ENCODE data around the gene CDH9.
"Not testable (repeated sequence)": the region's sequence is repeated elsewhere in the genome, so short reads cannot be mapped to it uniquely, and the experiment has no call there.

Gene CDH9

DNA sequence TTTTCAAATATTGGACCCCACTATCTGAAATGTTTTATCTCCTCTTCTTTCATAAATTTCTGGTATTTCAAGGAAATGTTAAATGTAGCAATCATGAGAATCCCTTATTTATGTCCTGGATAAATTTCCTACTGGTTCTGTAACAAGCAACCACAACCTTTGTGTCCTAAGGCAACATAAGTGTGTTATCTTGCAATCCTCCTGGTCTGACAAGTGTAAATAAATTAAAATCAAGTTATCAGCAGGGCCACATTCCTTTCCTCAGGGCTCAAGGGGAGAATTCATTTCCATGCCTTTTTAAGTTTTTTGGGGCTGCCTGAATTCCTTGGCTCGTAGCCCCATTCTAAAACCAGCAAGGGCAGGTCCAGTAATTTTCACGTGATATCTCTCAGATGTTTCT lies 83.2 kb downstream of the CDH9 start:
- DNase-seq (ENCODE audit: low read depth in 2 of 2), result no peak

DNA sequence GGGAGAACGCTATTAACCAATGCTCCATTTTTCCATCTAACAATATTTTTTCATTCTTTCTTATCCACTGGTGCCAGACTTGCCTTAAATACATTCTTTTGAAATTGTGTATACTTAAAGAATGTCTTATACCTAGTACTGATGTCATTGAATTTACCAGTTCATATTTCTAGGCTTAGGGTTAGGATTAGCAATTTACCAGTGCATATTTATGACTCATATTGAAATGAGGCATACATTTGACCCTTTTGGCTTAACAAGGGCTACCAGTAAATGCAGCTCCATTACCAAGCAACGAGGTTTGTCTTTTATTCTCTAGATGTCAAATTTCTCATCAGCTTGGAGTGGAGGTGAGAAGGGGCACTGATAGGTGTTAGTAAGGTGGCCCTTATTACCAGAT lies 89.5 kb downstream of the CDH9 start:
- DNase-seq (ENCODE audit: low read depth in 2 of 2), result no peak

DNA sequence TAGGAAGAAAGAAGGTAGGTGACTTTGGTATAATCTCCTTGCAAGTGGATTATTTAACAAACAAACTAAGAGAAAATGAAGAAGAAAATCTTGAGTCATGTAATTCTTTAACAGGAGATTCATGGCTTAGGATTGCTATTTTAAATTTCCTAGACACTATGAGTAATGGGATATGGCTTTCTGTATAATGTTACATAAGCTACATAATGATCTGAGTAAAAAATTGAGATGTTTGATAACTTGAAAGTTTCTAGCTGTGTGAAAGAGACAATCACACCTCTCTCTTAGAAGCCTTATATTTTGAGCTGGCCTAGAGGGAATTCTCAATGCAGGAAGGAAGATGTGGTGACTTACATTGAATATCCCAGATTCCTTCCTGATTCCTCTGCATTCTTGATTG lies 92.5 kb downstream of the CDH9 start:
- DNase-seq (ENCODE audit: low read depth in 2 of 2), result no peak

DNA sequence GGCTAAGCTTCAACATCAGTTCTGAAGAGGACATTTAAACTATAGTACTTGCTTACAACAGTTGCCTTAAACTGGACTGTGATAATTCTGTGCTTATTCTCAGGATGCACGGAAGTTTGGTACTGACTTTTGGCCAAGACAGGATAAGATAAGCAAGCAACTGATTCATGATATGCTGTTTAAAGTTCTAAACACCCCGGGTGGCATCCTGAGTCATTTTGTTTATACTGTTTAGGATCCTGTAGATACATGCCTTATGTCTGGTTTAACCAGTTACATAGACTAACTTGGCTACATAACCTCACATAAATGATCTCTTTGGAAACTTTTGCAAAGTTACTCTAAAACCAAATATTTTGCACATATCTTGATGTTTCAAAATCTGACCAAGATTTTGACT lies 95.9 kb downstream of the CDH9 start:
- DNase-seq (ENCODE audit: low read depth in 2 of 2), result no peak

DNA sequence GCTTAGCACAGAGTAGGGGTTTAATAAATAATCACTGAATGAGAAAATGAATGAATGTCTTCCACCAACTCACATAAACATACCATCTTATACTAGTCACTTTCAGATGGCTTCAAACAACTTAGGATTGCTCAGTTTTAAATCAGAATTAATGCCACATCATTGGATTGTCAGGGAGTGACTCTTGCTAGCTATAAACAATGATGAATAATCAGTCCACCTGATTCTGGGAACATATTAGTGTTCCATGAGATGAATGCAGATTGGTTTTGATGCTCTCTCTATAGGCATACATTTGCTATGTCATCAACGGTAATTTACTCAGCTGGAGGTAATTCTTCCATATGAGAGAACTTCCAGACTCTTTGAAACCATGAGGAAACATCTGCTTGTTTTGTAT lies 97.4 kb downstream of the CDH9 start:
- no peak for DNase-seq (ENCODE audit: low read depth in 2 of 2)

DNA sequence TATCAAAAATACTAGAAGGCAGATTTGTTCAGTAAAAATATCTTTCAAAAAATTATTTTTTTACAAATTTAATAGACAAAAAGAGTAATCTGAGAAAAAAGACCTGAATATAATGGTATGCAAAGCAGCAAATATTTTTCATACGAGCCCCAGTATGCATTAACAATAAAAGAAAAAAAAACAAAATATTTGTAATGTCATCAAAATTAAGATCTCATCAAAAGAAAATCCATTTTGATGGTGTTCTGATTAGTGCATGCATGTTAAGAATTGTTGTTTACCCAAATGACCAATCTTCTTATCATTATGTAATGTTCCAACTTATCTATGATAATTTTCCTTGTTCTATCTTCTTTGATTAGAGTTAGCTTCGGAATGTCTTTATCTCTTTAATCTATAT lies 106.1 kb downstream of the CDH9 start:
- no peak for DNase-seq (ENCODE audit: low read depth in 2 of 2)

DNA sequence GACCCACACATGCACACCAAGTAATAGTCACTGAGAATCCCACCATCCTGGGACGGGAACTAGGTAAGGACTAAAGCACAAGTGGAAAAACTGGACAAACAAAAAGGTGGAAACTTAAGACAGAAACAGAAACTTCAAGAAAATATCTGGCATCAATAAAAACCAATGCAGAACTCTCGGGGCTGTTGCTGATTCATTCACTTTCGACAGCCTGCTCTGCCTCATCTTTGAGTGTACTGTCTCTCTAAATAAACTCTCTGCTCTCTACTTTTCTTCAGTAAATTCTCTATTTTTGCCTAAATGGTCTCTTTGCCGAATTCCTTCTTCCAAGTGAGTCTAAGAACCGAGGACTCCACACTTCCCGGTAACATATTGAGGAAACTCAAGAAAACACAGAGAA lies 116.9 kb downstream of the CDH9 start:
- no peak for DNase-seq (ENCODE audit: low read depth in 2 of 2)

DNA sequence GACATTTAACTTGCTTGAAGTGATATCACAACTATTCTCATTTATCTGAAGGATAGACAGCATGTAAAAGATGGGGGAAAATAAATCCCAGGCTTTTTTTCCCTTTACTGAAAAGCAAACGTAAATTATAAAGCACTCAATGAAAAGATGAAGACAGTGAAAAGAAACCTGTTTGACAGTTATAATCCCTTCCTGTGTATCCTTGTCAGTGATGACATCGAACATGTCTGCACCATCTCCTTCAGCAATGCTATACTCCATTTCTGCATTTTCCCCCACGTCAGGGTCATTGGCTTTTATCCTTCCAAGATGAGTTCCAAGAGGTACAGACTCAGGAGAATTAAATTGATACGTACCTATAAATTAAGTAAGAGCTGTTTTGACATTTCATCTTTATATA lies 134.9 kb downstream of the CDH9 start:
- no peak for DNase-seq (ENCODE audit: low read depth in 2 of 2)

DNA sequence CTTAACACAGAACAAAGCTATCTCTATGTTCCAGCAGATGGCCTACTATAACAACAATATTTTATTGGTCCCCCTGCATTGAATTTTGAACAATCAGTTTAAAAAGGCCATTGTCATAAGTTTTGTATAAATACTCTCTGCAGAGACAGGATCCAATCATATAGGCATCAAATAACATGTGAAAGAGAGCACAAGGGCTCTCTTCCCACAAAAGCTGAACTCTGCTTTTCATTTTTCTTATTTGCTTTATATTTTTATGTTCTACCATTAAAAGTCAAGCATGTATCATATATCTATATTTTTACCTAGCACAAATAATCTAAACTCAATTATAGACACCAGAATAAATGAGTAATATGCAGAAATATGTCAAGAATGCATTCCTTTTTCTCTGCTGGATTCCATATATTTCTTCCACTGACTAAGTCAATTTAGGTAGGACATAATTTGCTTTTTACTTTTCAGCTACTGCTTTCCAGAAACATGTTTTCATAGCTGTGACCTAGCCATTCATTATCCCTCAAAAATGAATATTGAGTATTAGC lies 143.6 kb downstream of the CDH9 start:
- DNase-seq (ENCODE audit: low read depth in 2 of 2), result no peak

DNA sequence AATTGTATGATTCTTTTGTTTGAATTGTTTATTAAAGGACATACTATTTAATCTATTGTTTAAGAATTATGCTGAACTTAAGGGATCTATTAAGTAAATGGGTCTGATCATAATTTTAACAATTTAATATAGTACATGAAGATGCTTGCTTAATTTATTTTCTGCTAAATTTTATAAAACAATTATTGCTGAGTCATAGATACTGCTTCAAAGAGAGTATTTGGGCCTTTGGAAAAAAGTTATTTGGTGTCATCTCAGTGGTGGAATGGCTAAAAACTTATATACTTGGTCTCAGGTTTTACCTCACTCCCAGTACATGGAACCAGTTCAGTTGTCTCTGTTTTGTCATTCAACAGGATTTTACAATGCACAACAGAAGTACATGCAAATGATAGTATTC lies 145.3 kb downstream of the CDH9 start:
- DNase-seq (ENCODE audit: low read depth in 2 of 2), result no peak

DNA sequence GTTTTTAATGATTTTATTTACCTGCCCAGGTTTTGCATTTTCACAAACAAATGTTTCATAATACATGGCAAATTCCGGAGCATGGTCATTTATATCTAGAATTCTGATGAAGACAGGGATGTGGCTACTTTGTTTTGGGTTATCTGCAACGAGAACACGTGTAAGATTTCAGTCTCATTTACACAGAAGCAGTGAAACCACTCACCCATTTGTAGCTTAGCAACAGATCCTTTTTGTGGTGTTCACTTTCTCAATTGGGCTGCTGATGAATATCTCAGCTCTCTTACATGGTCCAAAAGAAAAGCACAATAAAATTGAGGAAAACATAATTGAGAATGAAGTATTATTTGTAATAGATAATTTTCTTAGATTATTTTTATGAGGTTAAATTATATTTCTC lies 148.6 kb downstream of the CDH9 start:
- no peak for DNase-seq (ENCODE audit: low read depth in 2 of 2)

DNA sequence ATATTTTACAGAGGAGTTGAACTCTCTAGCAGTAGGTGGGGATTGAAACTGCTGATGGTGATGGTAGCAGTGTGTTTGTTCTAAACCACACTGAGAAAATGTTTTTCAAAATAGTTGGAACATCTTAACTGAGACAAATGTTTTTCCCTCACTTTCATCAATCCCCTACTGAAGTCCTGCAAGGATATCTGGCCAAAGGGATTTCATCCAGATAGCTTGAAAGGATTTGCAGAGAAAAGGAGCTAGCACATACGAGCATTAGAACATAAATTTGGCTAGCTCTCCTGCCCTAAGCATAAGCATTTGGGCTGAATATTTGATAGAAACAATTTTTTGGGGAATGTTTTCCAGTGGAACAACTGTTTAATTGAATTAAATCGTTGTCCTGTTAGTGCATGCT lies 153.9 kb downstream of the CDH9 start:
- DNase-seq (ENCODE audit: low read depth in 2 of 2), result no peak

DNA sequence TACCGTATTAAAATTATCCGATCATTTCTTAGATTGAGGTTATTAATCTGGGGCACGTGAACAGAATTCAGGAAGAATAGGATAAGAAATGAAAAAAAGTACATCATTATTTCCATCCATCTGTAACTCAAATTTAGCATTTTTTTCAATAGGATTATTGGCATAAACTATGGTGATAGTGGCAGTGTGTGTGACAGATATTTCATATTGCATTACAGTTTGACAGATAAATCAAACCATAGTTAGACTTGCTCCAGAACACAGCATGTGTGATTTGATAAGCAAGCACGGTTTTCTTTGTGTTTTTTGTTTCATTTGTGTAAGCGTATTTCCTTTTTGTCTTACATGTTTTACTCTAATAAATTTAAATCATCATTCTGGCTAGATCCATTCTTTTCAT lies 155.0 kb downstream of the CDH9 start:
- DNase-seq (ENCODE audit: low read depth in 2 of 2), result no peak

DNA sequence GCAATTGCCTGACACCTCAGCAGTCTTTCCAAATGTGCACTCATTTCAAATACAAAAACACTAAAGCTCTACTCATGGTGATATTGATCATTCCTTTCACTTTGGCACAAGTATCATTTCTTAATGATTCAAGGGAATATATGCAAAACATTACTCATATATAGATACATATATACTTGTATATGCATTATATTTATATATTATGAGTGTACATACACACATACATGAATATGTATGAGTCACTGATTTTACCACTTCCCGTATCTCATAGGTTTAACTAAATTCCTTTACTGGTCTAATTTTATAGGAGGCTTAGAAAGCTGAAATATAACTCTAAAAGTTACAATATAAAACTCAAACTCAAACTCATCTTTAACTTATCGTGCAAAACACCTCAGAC lies 156.5 kb downstream of the CDH9 start:
- DNase-seq (ENCODE audit: low read depth in 2 of 2), result no peak

DNA sequence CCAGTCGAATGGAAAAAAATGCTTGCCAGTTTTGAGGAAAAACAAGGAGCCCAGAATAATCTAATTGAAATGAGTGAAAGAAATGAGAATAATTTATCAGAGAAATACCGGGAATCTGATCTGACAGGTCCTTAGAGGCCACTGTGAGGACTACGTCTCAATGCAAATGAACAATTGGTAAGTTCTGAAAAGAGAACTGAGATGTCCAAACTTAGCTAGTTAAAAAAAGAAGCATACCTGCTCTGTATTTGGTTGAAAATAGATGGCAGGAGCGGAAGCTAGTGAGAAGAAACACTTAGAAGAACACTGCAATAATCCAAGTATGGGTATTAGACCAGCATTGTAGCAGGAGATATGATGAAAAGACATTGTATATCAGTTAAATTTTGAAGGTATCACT lies 161.2 kb downstream of the CDH9 start:
- DNase-seq (ENCODE audit: low read depth in 2 of 2), result no peak

DNA sequence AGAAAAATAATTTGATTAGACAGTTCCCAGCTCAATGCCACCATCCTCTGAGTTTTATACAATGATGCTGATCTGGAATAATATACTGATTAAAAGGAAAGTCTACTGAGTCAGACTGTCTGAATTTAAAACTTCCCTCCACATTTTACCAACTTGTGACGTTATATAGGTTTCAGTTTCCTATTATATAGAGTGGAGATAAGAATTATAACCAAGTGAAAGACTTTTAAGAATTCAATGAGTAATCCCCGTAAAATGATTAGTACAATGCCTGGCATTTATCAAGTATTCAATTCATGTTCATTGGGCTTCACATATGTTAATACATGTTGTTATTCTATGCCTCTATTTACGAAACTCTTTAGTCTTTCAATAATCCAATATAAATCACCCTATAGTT lies 166.0 kb downstream of the CDH9 start:
- DNase-seq (ENCODE audit: low read depth in 2 of 2), result no peak

DNA sequence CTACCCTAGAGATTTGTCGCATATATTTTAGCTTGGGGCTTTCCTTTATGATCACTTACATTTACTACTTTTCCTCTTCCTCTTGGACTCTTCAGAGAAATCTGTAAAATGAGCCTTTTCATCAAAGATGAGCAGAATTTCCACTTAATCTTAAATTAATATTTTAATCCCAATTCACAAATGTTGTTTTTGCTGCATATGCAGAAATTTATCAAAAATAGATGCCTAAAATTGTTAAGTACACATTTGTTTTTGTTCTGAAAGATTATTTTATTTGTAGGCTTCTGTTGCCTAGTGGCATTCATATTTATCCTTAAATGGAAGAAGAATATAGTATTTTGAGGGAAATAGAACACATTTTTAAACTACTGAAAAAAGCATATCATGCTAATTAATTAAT lies 168.6 kb downstream of the CDH9 start:
- no peak for DNase-seq (ENCODE audit: low read depth in 2 of 2)

DNA sequence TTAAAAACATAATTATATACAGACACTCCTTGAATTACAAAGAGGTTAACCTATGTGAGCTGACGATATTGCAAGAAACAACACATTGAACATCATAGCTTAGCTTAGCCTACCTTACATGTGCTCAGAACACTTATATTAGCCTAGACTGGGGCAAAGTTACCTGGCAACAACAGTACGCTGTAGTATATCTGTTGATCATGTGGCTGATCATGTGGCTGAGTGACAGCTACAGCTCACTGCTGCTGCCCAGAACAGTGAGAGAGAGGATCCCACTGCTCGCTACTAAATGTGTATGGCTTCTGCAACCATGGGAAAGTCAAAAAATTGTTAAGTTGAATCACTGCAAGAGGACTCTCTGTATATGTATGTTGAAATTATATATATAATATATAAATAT lies 169.9 kb downstream of the CDH9 start:
- DNase-seq (ENCODE audit: low read depth in 2 of 2), result no peak

DNA sequence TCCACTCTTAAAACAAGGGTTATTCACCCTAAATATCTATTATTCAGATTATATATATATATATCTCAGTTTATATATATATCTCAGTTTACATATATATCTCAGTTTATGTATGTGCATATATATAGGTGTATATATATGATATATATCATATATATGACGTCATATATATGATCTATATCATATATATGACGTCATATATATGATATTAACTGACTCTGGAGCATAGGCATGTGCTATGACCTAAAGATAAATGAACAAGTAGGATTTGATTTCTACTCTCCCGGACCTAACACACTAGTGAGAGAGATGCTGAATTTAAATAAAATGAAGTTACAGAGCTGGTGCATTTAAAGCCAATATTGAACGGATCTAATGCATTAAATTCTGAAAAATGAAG lies 174.3 kb downstream of the CDH9 start:
- no peak for DNase-seq (ENCODE audit: low read depth in 2 of 2)

DNA sequence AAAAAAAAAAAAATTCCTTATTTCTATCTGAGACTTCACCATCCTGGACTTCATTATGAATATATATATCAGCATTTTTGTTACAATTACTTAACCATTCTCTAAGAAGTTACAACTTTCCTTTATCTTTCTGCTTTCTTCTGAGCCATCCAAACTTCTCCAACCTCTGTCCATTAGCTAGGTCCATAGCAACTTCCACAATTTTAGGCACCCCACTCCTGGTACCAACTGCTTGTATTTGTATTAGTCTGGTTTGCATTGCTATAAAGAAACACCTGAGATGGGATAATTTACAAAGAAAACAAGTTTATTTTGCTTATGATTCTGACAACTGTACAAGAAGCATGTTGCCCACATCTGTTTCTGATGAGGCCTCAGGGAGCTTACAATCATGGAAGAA lies 182.1 kb downstream of the CDH9 start:
- no peak for DNase-seq (ENCODE audit: low read depth in 2 of 2)

DNA sequence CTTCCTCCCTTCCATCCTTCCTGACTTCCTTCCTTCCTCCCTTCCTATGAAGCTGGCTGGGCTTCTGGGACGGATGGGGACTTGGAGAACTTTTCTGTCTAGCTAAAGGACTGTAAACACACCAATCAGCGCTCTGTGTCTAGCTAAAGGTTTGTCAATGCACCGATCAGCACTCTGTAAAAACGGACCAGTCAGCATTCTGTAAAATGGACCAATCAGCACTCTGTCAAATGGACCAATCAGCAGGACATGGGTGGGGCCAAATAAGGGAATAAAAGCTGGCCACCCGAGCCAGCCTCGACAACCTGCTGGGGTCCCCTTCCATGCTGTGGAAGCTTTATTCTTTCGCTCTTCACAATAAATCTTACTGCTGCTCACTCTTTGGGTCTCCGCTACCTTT lies 185.9 kb downstream of the CDH9 start:
- not testable (repeated sequence) for DNase-seq (ENCODE audit: low read depth in 2 of 2)

DNA sequence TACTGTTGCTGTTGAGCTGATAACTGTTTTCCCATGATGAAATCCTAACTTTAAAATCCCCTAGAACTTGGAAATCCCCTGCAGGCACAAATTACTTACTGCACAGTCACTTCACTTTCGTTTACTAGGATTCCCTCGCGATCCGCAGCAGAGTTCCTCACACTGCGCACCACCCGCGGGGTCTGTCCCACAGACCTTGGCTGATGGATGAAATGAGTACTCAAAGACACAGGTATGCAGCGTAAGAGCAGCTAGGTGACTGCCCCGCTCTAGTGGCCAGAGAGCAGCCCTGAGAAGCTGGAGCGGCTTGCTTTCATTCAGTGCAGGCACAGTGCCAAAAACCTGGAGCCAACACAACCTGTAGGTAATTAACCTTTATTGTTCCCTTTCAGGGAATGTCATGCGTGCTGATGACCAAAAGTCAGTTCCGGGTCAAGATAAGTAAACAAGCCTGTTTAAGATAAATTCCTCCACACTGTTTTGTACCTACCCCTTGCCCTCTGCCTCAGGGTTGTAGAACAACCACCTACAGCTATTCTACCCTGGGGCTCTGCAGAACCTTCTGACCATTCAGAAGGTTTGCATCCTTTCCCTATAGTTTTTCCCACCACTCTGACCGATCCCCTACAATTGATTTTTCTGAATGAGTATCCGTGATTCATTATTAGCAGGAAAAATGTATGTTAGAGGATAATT lies 191.2 kb downstream of the CDH9 start:
- no peak for DNase-seq (ENCODE audit: low read depth in 2 of 2)

DNA sequence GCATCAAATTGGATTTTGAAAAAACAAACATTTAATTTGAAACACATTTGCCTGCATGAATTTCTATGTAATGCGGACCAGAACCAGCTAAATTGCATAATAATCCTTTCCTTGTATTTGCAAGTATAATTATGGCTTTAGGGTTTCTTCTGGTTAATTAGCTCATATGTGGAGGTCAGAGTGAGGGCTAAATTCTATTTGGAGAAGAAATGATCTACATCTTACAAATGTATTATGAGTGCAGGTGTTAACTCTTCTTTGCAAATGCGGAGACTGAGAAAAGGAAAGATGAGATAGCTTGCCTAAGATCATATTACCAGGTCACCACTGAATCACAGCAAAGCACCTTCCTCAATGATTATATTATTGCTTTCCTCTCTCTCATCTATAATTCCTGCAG lies 194.7 kb downstream of the CDH9 start:
- DNase-seq (ENCODE audit: low read depth in 2 of 2), result no peak

DNA sequence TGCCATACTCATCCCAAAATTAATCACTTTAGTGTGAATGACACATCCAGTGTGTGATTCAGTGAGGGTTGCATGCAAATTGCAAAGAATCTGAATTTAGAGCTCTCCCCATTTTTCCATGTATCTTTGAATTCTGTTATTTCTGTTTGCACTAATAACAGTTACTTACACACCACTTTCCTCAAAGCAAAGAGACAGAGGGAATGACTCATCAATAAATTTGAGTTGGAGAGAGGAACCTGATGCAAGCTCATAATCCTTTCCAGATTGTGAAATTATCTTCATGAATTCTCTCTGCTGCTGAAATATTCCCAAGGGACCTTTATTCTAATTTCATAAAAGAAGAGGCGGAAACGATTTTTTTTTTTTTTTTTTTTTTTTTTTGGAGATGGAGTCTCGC lies 204.8 kb downstream of the CDH9 start:
- DNase-seq (ENCODE audit: low read depth in 2 of 2), result no peak
